C4-2B (cell line): ENCODE results near the gene ITGB5.

Experiments
- ZFX ChIP-seq: fragments of 450-650 bp; IDR thresholded peaks from 2 replicates; pipeline ENCODE4 v1.6.1; 2017
- TF ChIP-seq, protein P1 (sequence below): fragments of 450-650 bp; conservative IDR thresholded peaks from 2 replicates; pipeline ENCODE4 v1.5.1; 2017; ENCODE audit warnings: mild to moderate bottlenecking

GRCh38 chr3:124773351-124774326, 113.5 kb downstream of the ITGB5 start:
- TF ChIP-seq, protein P1, sequence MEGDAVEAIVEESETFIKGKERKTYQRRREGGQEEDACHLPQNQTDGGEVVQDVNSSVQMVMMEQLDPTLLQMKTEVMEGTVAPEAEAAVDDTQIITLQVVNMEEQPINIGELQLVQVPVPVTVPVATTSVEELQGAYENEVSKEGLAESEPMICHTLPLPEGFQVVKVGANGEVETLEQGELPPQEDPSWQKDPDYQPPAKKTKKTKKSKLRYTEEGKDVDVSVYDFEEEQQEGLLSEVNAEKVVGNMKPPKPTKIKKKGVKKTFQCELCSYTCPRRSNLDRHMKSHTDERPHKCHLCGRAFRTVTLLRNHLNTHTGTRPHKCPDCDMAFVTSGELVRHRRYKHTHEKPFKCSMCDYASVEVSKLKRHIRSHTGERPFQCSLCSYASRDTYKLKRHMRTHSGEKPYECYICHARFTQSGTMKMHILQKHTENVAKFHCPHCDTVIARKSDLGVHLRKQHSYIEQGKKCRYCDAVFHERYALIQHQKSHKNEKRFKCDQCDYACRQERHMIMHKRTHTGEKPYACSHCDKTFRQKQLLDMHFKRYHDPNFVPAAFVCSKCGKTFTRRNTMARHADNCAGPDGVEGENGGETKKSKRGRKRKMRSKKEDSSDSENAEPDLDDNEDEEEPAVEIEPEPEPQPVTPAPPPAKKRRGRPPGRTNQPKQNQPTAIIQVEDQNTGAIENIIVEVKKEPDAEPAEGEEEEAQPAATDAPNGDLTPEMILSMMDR = no peak
- no peak for TF ChIP-seq ZFX
